Activated T-cell treated with anti-CD3 and anti-CD28 coated beads for 4 hours (primary cell): ENCODE results near the gene SH3BGRL3.
"Not testable (repeated sequence)": the region's sequence is repeated elsewhere in the genome, so short reads cannot be mapped to it uniquely, and the experiment has no call there.

Experiments
- DNase-seq: peaks from one replicate; pipeline ENCODE4 v3.0.0-alpha.2; 2020

The SH3BGRL3 gene

DNA sequence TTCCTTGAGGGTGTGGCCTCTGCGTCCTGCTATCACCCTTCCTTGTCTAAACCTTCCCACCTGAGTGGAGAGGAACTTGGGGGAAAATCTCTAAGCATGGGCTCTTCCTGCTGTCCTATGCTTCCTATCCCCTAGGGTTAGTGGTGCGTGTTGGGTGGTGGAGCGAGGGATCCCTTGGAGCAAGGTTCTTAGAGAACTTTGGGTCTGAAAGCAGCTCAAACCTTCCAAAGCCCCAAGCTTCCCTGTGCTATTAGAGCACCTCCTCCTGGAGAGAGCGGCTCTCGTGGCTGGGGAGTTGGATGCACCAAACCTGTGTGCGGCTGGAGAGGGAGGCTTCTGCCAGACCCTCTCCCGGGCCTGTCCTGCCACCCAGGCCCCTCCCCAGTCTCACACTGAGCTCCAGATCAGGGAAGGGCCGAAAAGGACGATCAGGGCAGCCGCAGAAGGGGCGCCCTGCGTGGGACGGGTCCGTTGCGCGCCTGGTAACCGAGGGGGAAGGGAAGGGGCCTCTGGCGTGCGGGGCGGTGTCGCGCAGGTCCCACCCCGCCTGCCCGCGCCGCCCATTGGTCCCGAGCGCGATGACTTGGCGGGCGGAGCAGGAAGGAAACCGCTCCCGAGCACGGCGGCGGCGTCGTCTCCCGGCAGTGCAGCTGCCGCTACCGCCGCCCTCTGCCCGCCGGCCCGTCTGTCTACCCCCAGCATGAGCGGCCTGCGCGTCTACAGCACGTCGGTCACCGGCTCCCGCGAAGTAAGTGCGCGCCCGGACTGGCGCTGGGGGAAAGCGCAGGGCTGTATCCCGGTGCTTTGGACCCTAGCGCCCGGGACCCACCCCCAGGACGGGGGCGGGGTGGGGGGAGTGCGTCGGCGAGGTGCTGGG lies at the start of gene SH3BGRL3:
Gene SH3BGRL3 (plus strand): TSS at position 631 of the 877 bp plus-strand sequence. CDS start 70 bp downstream, at position 701.
- peak; percentile 70 for DNase-seq

DNA sequence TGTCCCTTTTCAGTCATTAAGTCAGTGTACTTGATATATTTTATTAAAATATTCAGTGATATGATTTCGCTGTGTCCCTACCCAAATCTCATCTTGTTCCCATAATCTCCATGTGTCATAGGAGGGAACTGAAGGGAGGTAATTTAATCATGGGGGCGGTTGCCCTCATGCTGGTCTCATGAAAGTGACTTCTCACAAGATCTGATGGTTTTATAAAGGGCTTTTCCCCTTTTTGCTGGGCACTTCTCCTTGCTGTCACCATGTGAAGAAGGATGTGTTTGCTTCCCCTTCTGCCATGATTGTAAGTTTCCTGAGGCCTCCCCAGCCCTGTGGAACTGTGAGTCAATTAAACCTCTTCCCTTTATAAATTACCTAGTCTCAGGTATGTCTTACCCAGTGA lies 49.2 kb upstream of the SH3BGRL3 start:
- DNase-seq, result not testable (repeated sequence)

DNA sequence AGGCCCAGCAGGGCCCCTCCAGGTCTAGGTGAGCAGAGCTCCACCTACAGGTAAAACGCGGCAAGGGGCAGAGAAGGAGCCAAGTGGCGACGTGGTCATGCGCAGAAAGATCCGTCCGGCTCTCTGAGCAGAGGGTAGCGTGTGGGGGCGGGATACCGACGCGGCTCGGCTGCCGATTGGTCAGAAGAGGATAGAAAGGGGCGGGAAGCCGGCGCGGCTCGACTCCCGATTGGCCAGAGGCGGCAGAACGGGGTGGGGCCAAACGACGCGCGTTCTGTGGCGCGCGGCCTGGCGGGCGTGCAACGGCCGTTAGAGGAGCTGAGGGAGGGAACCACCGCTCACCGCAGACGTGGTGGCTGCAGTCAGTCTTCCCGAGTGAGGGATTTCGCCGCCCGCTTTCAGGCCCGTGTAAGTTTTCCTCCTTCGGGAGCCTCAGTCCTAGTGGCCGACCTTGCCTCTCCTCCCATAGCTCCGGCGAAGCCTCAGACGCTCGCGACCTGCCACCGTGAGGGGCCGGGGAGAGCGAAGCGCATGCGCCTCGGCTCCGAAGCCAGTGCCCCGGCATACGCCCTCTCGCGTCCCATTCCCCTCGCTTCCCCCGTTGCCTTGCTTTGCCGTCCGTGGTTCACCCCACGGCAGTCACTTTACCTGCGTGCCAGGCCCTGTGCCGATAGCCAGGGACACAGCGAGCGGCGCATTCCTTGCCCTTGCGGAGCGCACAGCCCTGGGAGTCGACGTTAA lies 45.8 kb upstream of the SH3BGRL3 start, which contains the start of gene CEP85:
Gene CEP85 (plus strand): TSS at position 298 of the 741 bp plus-strand sequence. CDS start 5,584 bp downstream, outside the sequence.
- peak; percentile 96 for DNase-seq

- DNase-seq, result peak; percentile 17
These were observed 45.1 kb upstream of the SH3BGRL3 start for GRCh38 chr1:26234644-26235370.

- DNase-seq, result no peak
These were observed 42.5 kb upstream of the SH3BGRL3 start for GRCh38 chr1:26237230-26237966.

- no peak for DNase-seq
These were observed 40.0 kb upstream of the SH3BGRL3 start for GRCh38 chr1:26239936-26240335.

DNA sequence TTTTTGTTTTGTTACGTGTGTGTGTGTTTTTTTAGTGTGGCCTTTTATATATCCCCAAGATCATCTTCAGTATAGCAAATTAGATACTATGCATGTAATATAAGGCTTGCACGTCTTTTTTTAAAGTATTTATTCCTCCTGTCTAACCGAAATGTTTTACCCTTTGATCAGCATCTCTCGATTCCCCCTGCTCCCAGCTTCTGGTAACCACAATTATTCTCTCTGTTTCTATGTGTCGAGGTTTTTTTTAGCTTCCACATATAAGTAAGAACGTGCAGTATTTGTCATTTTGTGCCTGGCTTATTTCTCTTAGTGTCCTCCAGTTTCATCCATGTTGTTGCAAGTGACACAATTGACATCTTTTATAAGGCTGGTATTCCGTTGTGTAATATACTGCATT lies 27.2 kb upstream of the SH3BGRL3 start:
- DNase-seq, result no peak

DNA sequence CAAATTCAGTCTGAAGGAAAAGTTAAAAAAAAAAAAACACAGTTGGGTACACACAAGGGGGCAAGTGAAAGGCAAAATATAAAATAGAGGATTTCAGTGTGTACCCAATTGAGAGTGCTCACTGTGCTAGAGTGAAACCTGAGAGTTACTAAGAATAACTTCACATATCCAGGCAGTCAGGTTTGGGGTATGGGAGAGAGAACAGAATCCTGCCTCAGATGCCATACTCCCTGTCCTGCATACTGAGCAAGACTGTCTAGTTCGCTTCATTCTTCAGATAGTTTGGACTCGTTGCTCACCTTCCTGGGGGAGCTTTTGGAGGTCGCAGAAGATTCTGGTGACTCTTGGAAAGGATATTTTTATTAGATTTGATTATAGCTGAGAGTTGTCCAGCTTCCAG lies 25.5 kb upstream of the SH3BGRL3 start:
- DNase-seq, result no peak

GRCh38 chr1:26257222-26257621 lies 22.7 kb upstream of the SH3BGRL3 start:
- no peak for DNase-seq

DNA sequence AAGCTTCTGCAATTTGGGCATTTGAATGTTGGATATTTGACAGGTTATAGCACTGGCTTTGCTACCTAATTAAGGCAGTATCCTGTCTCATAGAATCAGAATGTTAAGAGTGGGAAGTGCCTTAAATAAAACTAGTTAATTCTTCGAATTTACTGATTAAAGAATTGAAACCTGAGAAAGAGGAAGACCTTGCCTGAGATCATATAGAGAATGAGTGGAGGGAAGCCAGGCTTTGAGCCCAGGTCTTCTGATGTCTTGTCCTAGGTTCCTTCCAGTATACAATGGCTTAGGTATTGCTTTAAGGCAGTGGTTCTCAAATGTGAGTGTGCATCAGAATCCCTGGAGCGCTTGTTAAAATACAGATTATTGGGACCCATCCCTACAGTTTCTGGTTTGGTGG lies 20.9 kb upstream of the SH3BGRL3 start:
- DNase-seq, result no peak

- DNase-seq, result no peak
These were observed 20.3 kb upstream of the SH3BGRL3 start for GRCh38 chr1:26259578-26259977.

GRCh38 chr1:26263212-26263611 lies 16.7 kb upstream of the SH3BGRL3 start:
- no peak for DNase-seq

GRCh38 chr1:26265405-26265804 lies 14.5 kb upstream of the SH3BGRL3 start:
- DNase-seq, result no peak

DNA sequence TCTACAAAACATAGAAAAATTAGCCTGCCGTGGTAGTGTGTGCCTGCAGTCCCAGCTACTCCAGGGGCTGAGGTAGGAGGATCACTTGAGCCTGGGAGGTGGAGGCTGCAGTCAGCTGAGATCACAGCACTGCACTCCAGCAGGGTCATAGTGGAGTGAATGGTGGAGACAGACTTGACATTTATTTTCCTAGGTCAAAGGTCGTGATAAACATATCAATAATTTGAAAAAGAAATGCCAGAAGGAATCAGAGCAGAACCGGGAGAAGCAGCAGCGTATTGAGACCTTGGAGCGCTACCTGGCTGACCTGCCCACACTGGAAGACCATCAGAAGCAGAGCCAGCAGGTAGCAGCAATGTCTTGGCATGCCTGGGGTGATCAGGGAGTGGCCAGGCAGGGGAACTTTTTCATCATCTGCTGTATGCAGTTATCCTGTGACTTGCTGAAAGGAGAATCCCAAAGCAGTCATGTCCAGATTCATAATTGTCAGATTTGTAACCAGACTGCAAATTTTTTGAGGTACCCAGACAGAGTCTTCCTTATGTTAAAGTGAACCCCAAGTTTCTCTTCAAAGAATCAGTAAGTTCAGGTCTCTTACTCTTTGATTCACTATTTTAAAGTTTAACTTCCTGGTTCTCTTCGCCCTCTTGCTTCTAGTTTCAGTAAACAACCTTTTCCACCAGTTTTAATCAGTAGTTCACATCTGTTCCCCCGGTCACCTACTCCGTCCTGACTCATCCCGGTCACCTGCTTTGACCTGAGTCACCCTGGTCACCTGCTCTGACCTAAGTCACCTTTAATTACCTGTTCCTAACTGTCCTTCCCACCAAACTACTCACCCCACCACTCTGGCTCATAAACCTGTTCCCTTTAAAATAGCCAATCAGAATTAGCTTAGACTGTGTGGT lies 11.3 kb upstream of the SH3BGRL3 start:
- DNase-seq, result no peak

DNA sequence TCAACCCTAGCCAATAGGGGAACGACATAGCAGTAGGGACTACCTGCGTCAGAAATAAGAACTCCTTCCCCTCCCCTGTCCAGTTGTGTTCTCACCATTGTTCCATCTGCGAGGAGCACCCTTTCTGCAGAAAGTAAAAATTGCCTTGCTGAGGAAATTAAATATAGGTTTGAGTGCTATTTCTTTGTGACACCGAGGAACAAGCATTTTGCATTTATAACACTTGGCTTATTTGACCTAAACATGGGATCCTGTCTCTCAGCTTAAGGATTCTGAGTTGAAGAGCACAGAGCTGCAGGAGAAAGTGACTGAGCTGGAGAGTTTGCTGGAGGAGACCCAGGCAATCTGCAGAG lies 10.7 kb upstream of the SH3BGRL3 start:
- no peak for DNase-seq

GRCh38 chr1:26274801-26275425 lies 5.0 kb upstream of the SH3BGRL3 start:
- no peak for DNase-seq

- peak; percentile 74 for DNase-seq
These were observed 4.1 kb upstream of the SH3BGRL3 start for GRCh38 chr1:26275580-26276431.

GRCh38 chr1:26276432-26276838 lies 3.5 kb upstream of the SH3BGRL3 start:
- no peak for DNase-seq

DNA sequence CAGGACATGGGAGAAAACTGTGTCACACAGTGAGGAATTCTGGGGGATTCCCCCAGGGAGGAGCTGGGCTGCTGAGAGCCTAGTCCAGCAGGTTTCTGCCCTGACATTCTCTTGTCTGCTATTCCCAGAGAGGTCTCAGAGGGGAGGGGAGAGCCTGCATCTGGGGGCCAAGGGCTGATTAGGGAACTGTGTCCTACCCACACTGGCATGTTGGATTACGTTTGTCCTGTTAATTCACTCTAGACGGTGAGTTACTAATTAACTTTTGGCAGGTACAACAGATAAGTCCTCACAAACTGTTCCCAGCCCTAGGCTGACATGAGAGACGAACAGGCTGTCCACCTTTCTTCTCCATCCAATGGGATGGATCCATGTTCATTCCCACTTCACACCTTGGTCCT lies 2.6 kb upstream of the SH3BGRL3 start:
- DNase-seq, result no peak

GRCh38 chr1:26277719-26278118 lies 2.2 kb upstream of the SH3BGRL3 start:
- DNase-seq, result no peak
